SJCRH30 (cell line): ENCODE data around the gene BUD13. TPM values are rescaled to one million over a fixed set of nuclear protein-coding genes. Genes with fewer than 3 reads are reported as not detected.
"Not testable (repeated sequence)": the region's sequence is repeated elsewhere in the genome, so short reads cannot be mapped to it uniquely, and the experiment has no call there.

ENCODE experiments used
- DNase-seq, 2 experiments: peaks; one replicate each; pipeline ENCODE4 v3.0.0-alpha.2; 2015 to 2020
- H3K27ac ChIP-seq: fragments of 250-450 bp; sonication (Bioruptor Pico); 2 replicates; pipeline ENCODE4 v1.5.1; 2020; ENCODE audit warnings: mild to moderate bottlenecking, moderate library complexity
- H3K27me3 ChIP-seq: fragments of 250-450 bp; sonication (Bioruptor Pico); 2 replicates; pipeline ENCODE4 v1.5.1; 2020; ENCODE audit warnings: mild to moderate bottlenecking, moderate library complexity
- H3K36me3 ChIP-seq: fragments of 250-450 bp; sonication (Bioruptor Pico); 2 replicates; pipeline ENCODE4 v1.5.1; 2020; ENCODE audit warnings: mild to moderate bottlenecking, moderate library complexity
- H3K4me1 ChIP-seq: fragments of 250-450 bp; sonication (Bioruptor Pico); 2 replicates; pipeline ENCODE4 v1.5.1; 2020; ENCODE audit warnings: mild to moderate bottlenecking, moderate library complexity
- H3K4me3 ChIP-seq: fragments of 250-450 bp; sonication (Bioruptor Pico); 2 replicates; pipeline ENCODE4 v1.5.1; 2020; ENCODE audit warnings: mild to moderate bottlenecking, moderate library complexity
- H3K9me3 ChIP-seq: fragments of 250-450 bp; sonication (Bioruptor Pico); replicated peaks from 2 replicates; pipeline ENCODE4 v1.5.1; 2020; ENCODE audit warnings: mild to moderate bottlenecking, moderate library complexity
- total RNA-seq: library from RNA; depleted of rRNA; stranded (reverse); fragments of >200 nt; shearing (Covaris generic); gene quantifications from 2 replicates; pipeline ENCODE4 v1.2.3, GENCODE V29; 2014

Gene BUD13
- total RNA-seq, 1 experiment from 2014 or later: 21.6 TPM

- H3K4me3 ChIP-seq: peak overlapping the region; percentile 91
- H3K27ac ChIP-seq: peak overlapping the region; percentile 50
- no peak for DNase-seq
Observed at GRCh38 chr11:116787436-116787785, 14.6 kb upstream of the BUD13 start.

DNA sequence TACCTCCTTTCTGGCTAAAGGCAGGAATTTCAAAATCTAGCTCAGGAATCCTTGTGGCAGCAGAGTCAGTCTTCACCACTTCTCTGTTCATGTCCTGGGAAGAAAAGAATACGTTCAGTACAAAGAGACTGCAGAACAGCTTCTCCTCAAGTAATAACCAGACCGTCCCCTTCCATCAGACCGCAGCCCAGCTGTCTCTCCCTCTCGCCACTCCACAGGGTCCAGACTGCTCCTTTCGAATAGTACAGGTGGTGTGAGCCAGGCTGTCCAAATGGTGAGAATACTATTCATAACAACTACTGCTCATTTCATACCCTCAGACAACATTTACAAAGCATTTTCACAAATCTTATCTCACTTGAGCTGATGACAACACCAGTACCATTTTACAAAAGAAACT, 14.2 kb upstream of the BUD13 start:
- DNase-seq: peak in 1 of 2 experiments; percentile 20
- no peak overlapping the region; the same call in 1 of the 2 replicates for H3K27ac ChIP-seq
- no peaks in the 10 kb centered on the region for H3K27me3 ChIP-seq
- no peaks in the 10 kb centered on the region for H3K9me3 ChIP-seq
- peaks cover 22% of the 10 kb centered on the region for H3K36me3 ChIP-seq
- H3K4me1 ChIP-seq: peaks cover 8% of the 10 kb centered on the region; the same call in 1 of the 2 replicates
- H3K4me3 ChIP-seq: peak overlapping the region; percentile 91

More at GRCh38 chr11:116787436-116787785, 14.6 kb upstream of the BUD13 start:
- Histone ChIP-seq H3K36me3 (peaks cover 20% of the 10 kb centered on the region), H3K27me3 (no peaks in the 10 kb centered on the region), H3K9me3 (no peaks in the 10 kb centered on the region), H3K4me1 (peaks cover 8% of the 10 kb centered on the region; the same call in 1 of the 2 replicates)

DNA sequence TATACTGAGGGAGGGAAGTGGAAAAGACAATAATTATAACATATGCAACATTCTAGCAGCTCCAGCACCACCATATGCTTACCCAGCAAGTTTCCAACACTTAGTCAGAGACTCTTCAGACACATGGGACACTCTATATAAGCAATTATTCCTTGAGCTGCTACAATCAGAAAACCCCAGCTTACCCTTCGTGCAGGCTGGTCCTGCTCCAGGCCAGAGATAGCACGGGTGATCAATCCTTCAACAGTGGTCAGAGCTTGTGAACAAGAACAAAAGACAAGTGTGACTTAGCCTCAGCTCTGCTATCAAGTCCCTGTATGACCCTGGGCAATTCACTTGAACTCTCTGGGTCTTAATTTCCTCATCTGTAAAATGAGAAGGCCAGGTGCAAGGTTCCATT, 13.5 kb upstream of the BUD13 start:
- no peaks in the 10 kb centered on the region for H3K27me3 ChIP-seq
- no peak for DNase-seq
- peaks cover 24% of the 10 kb centered on the region for H3K36me3 ChIP-seq
- H3K4me3 ChIP-seq: no peak overlapping the region
- H3K27ac ChIP-seq: no peak overlapping the region
- H3K4me1 ChIP-seq: peaks cover 8% of the 10 kb centered on the region; the same call in 1 of the 2 replicates
- H3K9me3 ChIP-seq: no peaks in the 10 kb centered on the region

DNA sequence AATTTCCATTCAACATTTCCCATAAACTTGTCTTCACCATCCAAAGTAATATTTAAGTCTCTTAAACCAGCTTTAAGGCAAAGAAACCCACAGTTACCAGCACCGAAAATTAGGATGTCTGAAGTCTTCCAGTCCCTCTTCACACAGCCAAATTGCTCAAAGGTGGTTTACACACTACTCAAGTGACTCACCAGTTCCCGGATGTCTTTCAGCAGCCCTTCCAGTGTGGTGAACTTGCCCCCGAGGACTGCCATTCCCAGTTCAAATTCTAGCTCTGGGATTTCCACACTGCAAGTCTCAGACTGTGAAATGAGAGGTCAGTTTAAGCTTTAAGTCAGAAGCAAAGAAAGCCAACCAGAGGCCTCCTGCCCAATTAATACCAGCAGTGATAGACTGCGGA, 9.9 kb upstream of the BUD13 start:
- no peak for DNase-seq
- no peaks in the 10 kb centered on the region for H3K27me3 ChIP-seq
- peaks cover 8% of the 10 kb centered on the region; the same call in 1 of the 2 replicates for H3K4me1 ChIP-seq
- H3K36me3 ChIP-seq: peaks cover 26% of the 10 kb centered on the region
- H3K27ac ChIP-seq: no peak overlapping the region
- no peak overlapping the region for H3K4me3 ChIP-seq
- H3K9me3 ChIP-seq: no peaks in the 10 kb centered on the region

- Histone ChIP-seq H3K9me3 (no peaks in the 10 kb centered on the region), H3K36me3 (peaks cover 16% of the 10 kb centered on the region), H3K27ac (no peak overlapping the region), H3K4me3 (no peak overlapping the region), H3K27me3 (no peaks in the 10 kb centered on the region), H3K4me1 (peaks cover 2% of the 10 kb centered on the region; the same call in 1 of the 2 replicates)
- no peak for DNase-seq
Observed at GRCh38 chr11:116778556-116778955, 5.8 kb upstream of the BUD13 start.

GRCh38 chr11:116777056-116777455, 4.3 kb upstream of the BUD13 start:
- H3K4me1 ChIP-seq: peaks cover 3% of the 10 kb centered on the region; the same call in 1 of the 2 replicates
- H3K36me3 ChIP-seq: peaks cover 4% of the 10 kb centered on the region
- no peak overlapping the region for H3K4me3 ChIP-seq
- H3K27ac ChIP-seq: no peak overlapping the region
- DNase-seq: no peak
- no peaks in the 10 kb centered on the region for H3K27me3 ChIP-seq
- H3K9me3 ChIP-seq: no peaks in the 10 kb centered on the region

DNA sequence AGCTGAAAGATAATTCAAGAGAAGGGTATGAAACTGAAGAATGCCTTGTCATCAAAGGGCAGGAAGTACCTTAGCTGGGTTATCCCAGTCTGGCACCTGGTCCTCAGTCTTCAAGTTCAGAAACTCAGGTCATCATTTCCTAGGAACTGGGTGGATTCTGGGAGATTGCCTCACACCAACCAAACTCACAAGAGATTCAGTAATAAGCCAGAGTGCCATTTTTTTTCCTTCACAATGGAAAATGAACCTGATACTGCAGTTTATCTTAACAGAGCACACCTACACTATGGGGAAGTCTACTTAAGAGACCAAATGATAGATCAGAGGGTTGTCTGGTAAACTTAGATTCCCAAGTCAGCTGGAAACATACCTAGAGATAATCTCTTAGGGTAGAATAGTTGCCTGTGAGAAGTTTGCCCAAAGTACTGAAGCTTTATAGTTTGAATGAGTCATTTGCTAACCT, 3.8 kb upstream of the BUD13 start:
- H3K4me3 ChIP-seq: no peak overlapping the region
- peaks cover 4% of the 10 kb centered on the region for H3K36me3 ChIP-seq
- H3K27me3 ChIP-seq: no peaks in the 10 kb centered on the region
- no peak overlapping the region for H3K27ac ChIP-seq
- DNase-seq: no peak
- H3K9me3 ChIP-seq: no peaks in the 10 kb centered on the region
- H3K4me1 ChIP-seq: peaks cover 3% of the 10 kb centered on the region; the same call in 1 of the 2 replicates

- peaks cover 3% of the 10 kb centered on the region; the same call in 1 of the 2 replicates for H3K4me1 ChIP-seq
- DNase-seq: no peak
- H3K36me3 ChIP-seq: no peaks in the 10 kb centered on the region; the same call in none of the 2 replicates
- no peak overlapping the region for H3K4me3 ChIP-seq
- no peaks in the 10 kb centered on the region for H3K9me3 ChIP-seq
- no peak overlapping the region for H3K27ac ChIP-seq
- no peaks in the 10 kb centered on the region for H3K27me3 ChIP-seq
Observed at GRCh38 chr11:116775975-116776374, 3.2 kb upstream of the BUD13 start.

GRCh38 chr11:116774661-116775060, 1.9 kb upstream of the BUD13 start:
- no peaks in the 10 kb centered on the region; the same call in 1 of the 2 replicates for H3K36me3 ChIP-seq
- DNase-seq: no peak
- no peak overlapping the region for H3K4me3 ChIP-seq
- H3K27ac ChIP-seq: no peak overlapping the region
- no peaks in the 10 kb centered on the region for H3K9me3 ChIP-seq
- no peaks in the 10 kb centered on the region for H3K27me3 ChIP-seq
- peaks cover 3% of the 10 kb centered on the region; the same call in 1 of the 2 replicates for H3K4me1 ChIP-seq

DNA sequence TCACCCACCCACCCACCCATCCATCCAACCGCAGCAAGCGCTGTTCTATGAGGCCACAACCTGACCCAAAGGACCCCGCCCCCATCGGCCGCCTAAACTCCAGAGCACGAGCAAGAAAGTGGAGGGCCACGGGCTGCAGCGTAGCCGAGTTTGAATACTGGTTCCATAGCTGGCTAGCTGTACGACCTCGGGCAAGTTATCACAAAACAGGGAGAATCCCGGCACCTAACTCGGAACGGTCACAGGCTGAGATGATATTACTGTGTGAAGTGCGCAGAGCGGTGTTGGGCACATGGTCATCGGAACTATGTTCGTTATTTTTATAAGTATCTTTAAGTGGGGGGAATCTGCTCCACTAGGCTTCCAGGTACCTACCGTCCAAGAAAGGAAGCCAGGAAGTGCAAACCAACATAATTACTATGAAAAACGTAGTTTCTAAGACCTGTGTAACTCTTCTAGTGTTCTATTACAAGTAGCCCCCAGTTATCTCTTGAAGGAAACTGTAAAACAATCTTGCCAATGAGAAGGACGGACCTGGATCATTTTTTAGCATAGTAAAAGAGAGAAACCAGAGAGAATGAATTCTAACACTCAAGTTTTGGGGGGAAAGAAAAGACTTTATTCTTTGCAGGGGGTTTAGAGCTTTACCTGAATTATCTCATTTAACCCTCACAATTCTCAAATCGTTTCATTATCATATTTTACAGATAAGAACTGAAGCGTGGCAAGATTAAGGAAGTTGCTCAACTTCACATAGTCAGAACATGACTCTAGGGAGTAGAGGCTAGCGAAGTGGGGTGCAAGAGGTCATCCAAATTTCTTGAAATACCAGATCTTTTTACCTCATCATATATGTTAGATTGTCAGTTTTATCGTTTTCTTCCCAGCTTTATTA, 663 bp upstream of the BUD13 start:
- peak; percentile 57 to 59 for DNase-seq
- Histone ChIP-seq H3K4me3 (peak overlapping the region; percentile 98), H3K27ac (peak overlapping the region; percentile 34; the same call in 1 of the 2 replicates), H3K27me3 (no peaks in the 10 kb centered on the region), H3K4me1 (peaks cover 3% of the 10 kb centered on the region; the same call in 1 of the 2 replicates), H3K9me3 (no peaks in the 10 kb centered on the region), H3K36me3 (peaks cover 2% of the 10 kb centered on the region)

DNA sequence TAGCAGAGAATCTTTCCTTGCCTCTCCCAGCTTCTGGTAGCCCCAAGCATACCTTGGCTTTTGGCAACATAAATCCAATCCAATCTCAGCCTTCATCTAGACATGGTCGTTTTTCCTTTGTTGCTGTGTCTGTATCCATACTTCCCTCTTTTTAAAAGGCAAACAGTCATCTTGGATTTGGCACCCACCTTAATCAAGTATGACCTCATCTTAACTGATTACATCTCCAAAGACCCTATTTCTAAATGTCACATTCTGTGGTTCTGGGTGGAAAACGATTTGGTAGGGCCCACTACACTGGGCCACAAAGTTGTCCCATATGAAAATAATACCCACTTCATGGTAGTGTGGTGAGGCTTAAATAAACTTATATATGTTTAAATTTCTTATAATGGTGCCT, 852 bp downstream of the BUD13 start:
- peaks cover 5% of the 10 kb centered on the region; the same call in 1 of the 2 replicates for H3K36me3 ChIP-seq
- peaks cover 3% of the 10 kb centered on the region; the same call in 1 of the 2 replicates for H3K4me1 ChIP-seq
- no peak for DNase-seq
- no peaks in the 10 kb centered on the region for H3K9me3 ChIP-seq
- peak overlapping the region; percentile 98 for H3K4me3 ChIP-seq
- H3K27me3 ChIP-seq: no peaks in the 10 kb centered on the region
- peak overlapping the region; percentile 91 for H3K27ac ChIP-seq

DNA sequence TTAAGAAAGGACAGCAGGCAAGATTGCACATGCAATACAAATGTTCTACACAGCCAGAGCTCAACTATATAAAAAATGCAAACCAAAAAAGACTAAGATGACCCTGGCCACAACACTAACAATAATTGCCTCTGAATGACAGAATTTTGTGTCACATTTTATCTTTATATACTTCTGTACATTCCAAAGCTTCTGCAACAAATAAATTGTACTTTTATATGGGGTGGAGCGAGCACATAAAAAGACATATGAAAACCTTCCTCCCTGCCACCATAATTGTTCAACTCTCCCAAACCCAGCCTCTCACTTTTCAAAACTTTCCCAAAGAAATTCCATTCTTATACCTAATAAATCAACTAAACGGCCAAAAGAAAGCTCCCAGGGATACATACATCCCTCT, 10.7 kb downstream of the BUD13 start:
- Histone ChIP-seq H3K27ac (no peak overlapping the region), H3K9me3 (no peaks in the 10 kb centered on the region), H3K36me3 (peaks cover 37% of the 10 kb centered on the region), H3K4me1 (no peaks in the 10 kb centered on the region), H3K27me3 (no peaks in the 10 kb centered on the region), H3K4me3 (no peak overlapping the region)
- DNase-seq: no peak

GRCh38 chr11:116756044-116756443, 16.7 kb downstream of the BUD13 start:
- not testable (repeated sequence) for H3K27ac ChIP-seq, H3K4me3 ChIP-seq, H3K4me1 ChIP-seq, DNase-seq, H3K27me3 ChIP-seq, H3K9me3 ChIP-seq
- peaks cover 23% of the 10 kb centered on the region for H3K36me3 ChIP-seq

DNA sequence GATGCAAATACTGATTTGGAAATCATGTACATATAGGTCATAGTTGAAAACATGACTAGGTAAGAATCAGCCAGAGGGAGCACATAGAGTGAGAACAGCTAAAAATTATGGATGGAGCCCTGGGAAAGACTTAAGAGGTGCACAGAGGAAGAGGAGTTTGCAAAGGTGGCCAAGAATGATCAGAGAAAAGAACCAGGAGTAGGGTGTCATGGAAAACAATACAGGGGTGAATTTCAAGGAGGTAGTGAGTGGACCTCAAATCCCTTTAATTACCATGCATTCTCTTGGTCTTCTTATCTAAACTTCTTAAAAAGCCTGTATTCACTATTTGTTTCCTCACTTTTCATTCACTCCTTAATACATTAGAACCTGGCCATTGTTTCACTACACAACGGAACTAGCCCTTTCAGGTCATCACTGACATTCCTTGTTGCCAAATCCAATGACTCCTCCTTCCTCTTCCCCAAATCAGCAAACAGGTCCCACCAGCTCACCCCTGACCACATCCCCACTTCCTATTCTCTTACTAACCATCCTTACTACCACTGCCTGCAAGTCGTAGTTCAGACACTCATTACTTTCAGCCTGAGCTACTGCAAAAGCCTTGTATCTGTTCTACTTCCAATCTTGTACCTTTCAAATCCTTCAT, 22.6 kb downstream of the BUD13 start:
- H3K4me3 ChIP-seq: no peak overlapping the region
- no peak overlapping the region for H3K27ac ChIP-seq
- peaks cover 15% of the 10 kb centered on the region for H3K36me3 ChIP-seq
- H3K4me1 ChIP-seq: no peaks in the 10 kb centered on the region
- no peaks in the 10 kb centered on the region for H3K27me3 ChIP-seq
- no peak for DNase-seq
- no peaks in the 10 kb centered on the region for H3K9me3 ChIP-seq

GRCh38 chr11:116742104-116742503, 30.7 kb downstream of the BUD13 start:
- Histone ChIP-seq H3K27me3 (no peaks in the 10 kb centered on the region), H3K4me3 (no peak overlapping the region), H3K9me3 (no peaks in the 10 kb centered on the region), H3K27ac (no peak overlapping the region), H3K36me3 (0 out of 2 replicates have a peak, but pooled peaks cover 4% of the 10 kb centered on the region), H3K4me1 (no peaks in the 10 kb centered on the region)
- no peak for DNase-seq
